ENCODE results near the gene POLR1B. TPM values are rescaled to one million over a fixed set of nuclear protein-coding genes. Genes with fewer than 3 reads are reported as not detected.
"Not testable (repeated sequence)": the region's sequence is repeated elsewhere in the genome, so short reads cannot be mapped to it uniquely, and the experiment has no call there.

Gene POLR1B
- total RNA-seq, 1 experiment from 2014 or later, result 83.6 TPM

DNA sequence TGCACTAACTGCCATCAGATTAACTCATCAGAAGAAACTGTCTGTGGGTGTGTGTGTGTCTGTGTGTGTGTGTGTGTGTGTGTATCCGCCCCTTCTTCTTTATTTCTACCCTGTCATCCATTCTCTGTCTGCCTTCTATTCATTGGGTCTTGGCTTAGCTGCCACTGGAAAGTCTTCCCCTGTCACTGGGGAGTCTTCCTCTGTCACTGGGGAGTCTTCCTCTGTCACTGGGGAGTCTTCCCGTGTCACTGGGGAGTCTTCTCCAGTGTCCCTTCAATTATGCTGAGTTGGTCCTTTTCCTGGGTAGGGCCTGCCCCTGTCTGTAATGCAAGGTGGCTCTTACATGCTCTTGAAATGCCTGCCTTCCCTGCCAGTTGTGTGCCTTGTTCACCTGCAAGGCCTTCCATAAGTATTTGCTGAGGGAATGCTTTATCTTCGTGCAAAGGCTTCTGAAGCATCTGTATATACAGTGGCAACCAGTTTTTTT lies 18.9 kb upstream of the POLR1B start:
- no peaks in the 10 kb centered on the region for H3K4me1 Mint-ChIP-seq

DNA sequence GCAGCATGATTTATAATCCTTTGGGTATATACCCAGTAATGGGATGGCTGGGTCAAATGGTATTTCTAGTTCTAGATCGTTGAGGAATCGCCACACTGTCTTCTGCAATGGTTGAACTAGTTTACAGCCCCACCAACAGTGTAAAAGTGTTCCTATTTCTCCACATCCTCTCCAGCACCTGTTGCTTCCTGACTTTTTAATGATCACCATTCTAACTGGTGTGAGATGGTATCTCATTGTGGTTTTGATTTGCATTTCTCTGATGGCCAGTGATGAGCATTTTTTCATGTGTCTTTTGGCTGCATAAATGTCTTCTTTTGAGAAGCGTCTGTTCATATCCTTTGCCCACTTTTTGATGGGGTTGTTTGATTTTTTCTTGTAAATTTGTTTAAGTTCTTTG lies 18.0 kb upstream of the POLR1B start:
- H3K9ac ChIP-seq (ENCODE audit: extremely low read depth, insufficient read length, low read length); H3K4me2 ChIP-seq (ENCODE audit: insufficient read depth, insufficient read length, low read length); H4K20me1 ChIP-seq (ENCODE audit: control insufficient read depth, insufficient read depth, insufficient read length); H3T11ph ChIP-seq (ENCODE audit: low read length); H2BK5ac ChIP-seq (ENCODE audit: insufficient read length, low read length); H3K27ac Mint-ChIP-seq; H2AK5ac ChIP-seq (ENCODE audit: insufficient read length, low read length); H4K8ac ChIP-seq (replicated peaks; ENCODE audit: insufficient read length, low read depth, low read length); H2BK12ac ChIP-seq (ENCODE audit: insufficient read length, low read depth, low read length); H3K4me3 Mint-ChIP-seq; H2AFZ ChIP-seq (ENCODE audit: low read length); H3K4ac ChIP-seq (ENCODE audit: low read depth, low read length); H3K14ac ChIP-seq (ENCODE audit: insufficient read depth, low read length); H3K4me1 Mint-ChIP-seq; H3K56ac ChIP-seq (ENCODE audit: insufficient read length, low read depth, low read length); H3K18ac ChIP-seq (ENCODE audit: insufficient read length, low read depth, low read length); H3K27me3 Mint-ChIP-seq (ENCODE audit: low read depth); DNase-seq; H3K79me2 ChIP-seq (ENCODE audit: insufficient read depth, low read length); H3K79me1 ChIP-seq (ENCODE audit: insufficient read depth, low read depth, low read length, poor library complexity, severe bottlenecking); H3K9me3 Mint-ChIP-seq; H2BK20ac ChIP-seq (ENCODE audit: low read depth, low read length, poor library complexity, severe bottlenecking); H3K27ac ChIP-seq (ENCODE audit: insufficient read length, low read depth, low read length); H4K91ac ChIP-seq (ENCODE audit: insufficient read length, low read depth, low read length); H2BK15ac ChIP-seq (ENCODE audit: low read depth, low read length); H3K9me3 ChIP-seq (ENCODE audit: control insufficient read depth, low read depth, low read length); H3K4me1 ChIP-seq (ENCODE audit: insufficient read depth, low read length); H3K23ac ChIP-seq (ENCODE audit: insufficient read length, low read depth, low read length); H3K23me2 ChIP-seq (ENCODE audit: insufficient read length, low read depth, low read length, poor library complexity, severe bottlenecking); H4K5ac ChIP-seq (ENCODE audit: insufficient read length, low read depth, low read length); H2BK120ac ChIP-seq (ENCODE audit: low read depth, low read length, poor library complexity, severe bottlenecking); H3K27me3 ChIP-seq (ENCODE audit: insufficient read depth, low read length): not testable (repeated sequence)
- H3K36me3 Mint-ChIP-seq (ENCODE audit: insufficient read depth in 1 of 3, low read depth in 3 of 3), result peaks cover 38 to 64% (median 43%) of the 10 kb centered on the region in 3 experiments
- WGBS (ENCODE audit: extremely low coverage, insufficient read length, low lambda C conversion rate), result no CpG with 5 or more reads among the region's 3 CpGs

More for the DNA sequence above, 18.9 kb upstream of the POLR1B start:
- H3K27ac ChIP-seq (ENCODE audit: insufficient read length, low read depth, low read length), result no peak overlapping the region
- no peak for DNase-seq
- H2BK15ac ChIP-seq (ENCODE audit: low read depth, low read length), result no peak overlapping the region
- Mint-ChIP-seq H3K9me3 (no peaks in the 10 kb centered on the region), H3K36me3 (ENCODE audit: insufficient read depth in 1 of 3, low read depth in 3 of 3) (peaks cover 38 to 66% (median 39%) of the 10 kb centered on the region in 3 experiments), H3K4me3 (no peak overlapping the region), H3K27me3 (ENCODE audit: low read depth) (no peaks in the 10 kb centered on the region), H3K27ac (no peak overlapping the region)
- no peak overlapping the region for H2BK12ac ChIP-seq (ENCODE audit: insufficient read length, low read depth, low read length)
- TF ChIP-seq, protein P1, sequence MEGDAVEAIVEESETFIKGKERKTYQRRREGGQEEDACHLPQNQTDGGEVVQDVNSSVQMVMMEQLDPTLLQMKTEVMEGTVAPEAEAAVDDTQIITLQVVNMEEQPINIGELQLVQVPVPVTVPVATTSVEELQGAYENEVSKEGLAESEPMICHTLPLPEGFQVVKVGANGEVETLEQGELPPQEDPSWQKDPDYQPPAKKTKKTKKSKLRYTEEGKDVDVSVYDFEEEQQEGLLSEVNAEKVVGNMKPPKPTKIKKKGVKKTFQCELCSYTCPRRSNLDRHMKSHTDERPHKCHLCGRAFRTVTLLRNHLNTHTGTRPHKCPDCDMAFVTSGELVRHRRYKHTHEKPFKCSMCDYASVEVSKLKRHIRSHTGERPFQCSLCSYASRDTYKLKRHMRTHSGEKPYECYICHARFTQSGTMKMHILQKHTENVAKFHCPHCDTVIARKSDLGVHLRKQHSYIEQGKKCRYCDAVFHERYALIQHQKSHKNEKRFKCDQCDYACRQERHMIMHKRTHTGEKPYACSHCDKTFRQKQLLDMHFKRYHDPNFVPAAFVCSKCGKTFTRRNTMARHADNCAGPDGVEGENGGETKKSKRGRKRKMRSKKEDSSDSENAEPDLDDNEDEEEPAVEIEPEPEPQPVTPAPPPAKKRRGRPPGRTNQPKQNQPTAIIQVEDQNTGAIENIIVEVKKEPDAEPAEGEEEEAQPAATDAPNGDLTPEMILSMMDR (conservative IDR thresholded peaks at IDR 0.05), result no peak
- H2BK120ac ChIP-seq (ENCODE audit: low read depth, low read length, poor library complexity, severe bottlenecking), result no peak overlapping the region
- H3K79me2 ChIP-seq (ENCODE audit: insufficient read depth, low read length), result no peaks in the 10 kb centered on the region
- H3K9ac ChIP-seq (ENCODE audit: extremely low read depth, insufficient read length, low read length), result no peak overlapping the region
- WGBS (ENCODE audit: extremely low coverage, insufficient read length, low lambda C conversion rate), result no CpG with 5 or more reads among the region's 3 CpGs
- no peak overlapping the region for H4K8ac ChIP-seq (replicated peaks; ENCODE audit: insufficient read length, low read depth, low read length)
- H3K14ac ChIP-seq (ENCODE audit: insufficient read depth, low read length), result no peak overlapping the region
- no peaks in the 10 kb centered on the region for H3K23me2 ChIP-seq (ENCODE audit: insufficient read length, low read depth, low read length, poor library complexity, severe bottlenecking)
- no peak overlapping the region for H2AFZ ChIP-seq (ENCODE audit: low read length)
- no peak overlapping the region for H3K4ac ChIP-seq (ENCODE audit: low read depth, low read length)
- no peaks in the 10 kb centered on the region for H3K4me1 ChIP-seq (ENCODE audit: insufficient read depth, low read length)
- H3K56ac ChIP-seq (ENCODE audit: insufficient read length, low read depth, low read length), result no peak overlapping the region
- no peak overlapping the region for H4K5ac ChIP-seq (ENCODE audit: insufficient read length, low read depth, low read length)
- H3K79me1 ChIP-seq (ENCODE audit: insufficient read depth, low read depth, low read length, poor library complexity, severe bottlenecking), result no peaks in the 10 kb centered on the region
- no peak overlapping the region for H2BK5ac ChIP-seq (ENCODE audit: insufficient read length, low read length)
- no peak overlapping the region for H3K23ac ChIP-seq (ENCODE audit: insufficient read length, low read depth, low read length)
- no peaks in the 10 kb centered on the region for H3K9me3 ChIP-seq (ENCODE audit: control insufficient read depth, low read depth, low read length)
- H3K18ac ChIP-seq (ENCODE audit: insufficient read length, low read depth, low read length), result no peak overlapping the region
- no peaks in the 10 kb centered on the region for H4K20me1 ChIP-seq (ENCODE audit: control insufficient read depth, insufficient read depth, insufficient read length)
- H3K4me2 ChIP-seq (ENCODE audit: insufficient read depth, insufficient read length, low read length), result no peak overlapping the region
- H3T11ph ChIP-seq (ENCODE audit: low read length), result no peak overlapping the region
- H4K91ac ChIP-seq (ENCODE audit: insufficient read length, low read depth, low read length), result no peak overlapping the region
- no peak overlapping the region for H2BK20ac ChIP-seq (ENCODE audit: low read depth, low read length, poor library complexity, severe bottlenecking)
- H3K27me3 ChIP-seq (ENCODE audit: insufficient read depth, low read length), result no peaks in the 10 kb centered on the region
- H2AK5ac ChIP-seq (ENCODE audit: insufficient read length, low read length), result no peak overlapping the region

Data from H9 (cell line).